ENCODE data around the gene PRR4.

The PRR4 gene, protein sequence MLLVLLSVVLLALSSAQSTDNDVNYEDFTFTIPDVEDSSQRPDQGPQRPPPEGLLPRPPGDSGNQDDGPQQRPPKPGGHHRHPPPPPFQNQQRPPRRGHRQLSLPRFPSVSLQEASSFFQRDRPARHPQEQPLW

DNA sequence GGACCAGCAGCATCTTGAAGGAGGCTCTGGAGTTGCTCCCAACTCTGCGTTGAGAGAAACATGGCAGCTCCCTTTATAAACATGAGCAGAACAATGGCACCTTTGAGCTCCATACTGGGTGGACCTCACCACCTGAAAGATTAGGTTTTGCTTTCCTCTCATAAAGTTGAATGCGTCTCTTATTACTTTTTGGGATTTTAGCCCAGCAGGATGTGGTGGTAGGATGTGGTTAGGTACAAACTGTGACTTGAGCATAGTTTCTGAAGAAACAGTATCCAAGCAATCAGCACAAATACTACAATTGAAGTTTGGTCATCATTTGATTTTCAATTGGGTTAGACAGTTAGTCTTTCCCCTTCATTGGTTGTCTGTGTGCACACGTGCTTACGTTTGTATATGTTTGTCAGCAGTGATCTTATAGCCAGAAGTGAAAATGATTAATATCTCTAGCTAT is at the start of gene PRR4:
Gene PRR4, minus strand, starts transcription at position 51 of the 454 bp plus-strand sequence. Its CDS starts 38 bp downstream, at position 13.
- no peak for DNase-seq (ENCODE audit: low read depth in 2 of 2)

- DNase-seq (ENCODE audit: low read depth in 2 of 2), result no peak
These were observed 47.6 kb upstream of the PRR4 start for GRCh38 chr12:10896854-10897253.

- DNase-seq (ENCODE audit: low read depth in 2 of 2), result no peak
These were observed 42.7 kb upstream of the PRR4 start for GRCh38 chr12:10891937-10892336.

DNA sequence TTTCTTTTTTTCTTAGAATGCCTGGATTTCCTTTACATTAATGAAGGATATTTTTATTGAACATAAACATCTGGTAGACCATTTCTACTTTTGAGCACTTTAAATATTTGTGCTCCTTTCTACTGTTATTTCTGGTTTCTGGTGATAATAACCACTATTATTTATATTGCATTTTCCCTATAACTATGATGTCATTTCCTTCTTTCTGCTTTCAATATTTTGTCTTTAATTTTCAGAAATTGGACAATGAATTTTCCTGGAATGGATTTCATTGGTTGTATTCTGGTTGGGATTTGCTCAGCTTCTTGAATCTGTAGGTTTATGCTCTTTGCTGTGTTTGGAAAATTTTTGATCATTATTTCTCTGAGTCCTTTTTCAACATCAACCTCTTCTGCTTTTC is 40.0 kb upstream of the PRR4 start:
- DNase-seq (ENCODE audit: low read depth in 2 of 2), result no peak

- DNase-seq (ENCODE audit: low read depth in 2 of 2), result no peak
These were observed 34.9 kb upstream of the PRR4 start, which contains the start of gene PRH1 for GRCh38 chr12:10884086-10884725. PRH1 (minus strand) TSS chr12:10884255; CDS start chr12:10884217, 38 bp downstream.

DNA sequence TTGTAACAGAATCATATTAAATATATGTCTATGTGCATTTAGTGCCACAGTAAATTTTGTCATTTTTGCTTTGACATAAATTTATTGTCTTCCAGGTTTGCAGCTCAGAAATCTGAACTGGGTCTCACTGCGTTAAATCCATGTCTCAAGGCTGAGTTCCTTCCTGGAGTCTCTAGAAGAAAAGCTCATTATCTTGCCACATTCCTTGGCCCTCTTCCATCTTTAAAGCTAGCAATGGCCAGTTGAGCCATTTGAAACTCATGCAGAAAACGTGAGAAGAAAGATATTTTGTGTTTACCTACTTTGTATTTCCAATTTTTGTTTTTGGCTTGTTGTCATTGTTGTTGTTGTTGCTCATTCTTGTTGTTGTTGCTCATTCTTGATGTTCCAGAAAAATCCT is 24.1 kb upstream of the PRR4 start:
- DNase-seq (ENCODE audit: low read depth in 2 of 2), result peak in 1 of 2 experiments; percentile 3

DNA sequence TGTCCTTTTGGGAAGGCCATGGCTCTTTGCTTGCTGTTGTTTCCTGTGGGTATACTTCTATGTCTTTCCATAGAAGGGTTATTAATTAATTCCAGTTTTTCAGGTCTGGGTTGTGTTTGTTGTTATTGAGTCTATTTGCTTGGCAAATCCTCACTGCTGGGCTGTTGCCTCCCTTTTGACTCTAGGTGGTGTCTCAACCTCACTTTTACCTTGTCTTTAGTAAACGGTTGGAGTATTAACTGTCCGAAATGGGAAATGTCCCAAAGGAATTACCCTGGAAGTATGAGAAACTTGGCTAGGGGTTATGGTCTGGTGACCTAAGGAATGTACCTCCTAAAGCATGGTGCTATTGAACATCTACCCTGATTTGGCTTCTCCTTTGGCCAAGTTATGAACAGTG is 18.1 kb upstream of the PRR4 start:
- no peak for DNase-seq (ENCODE audit: low read depth in 2 of 2)

DNA sequence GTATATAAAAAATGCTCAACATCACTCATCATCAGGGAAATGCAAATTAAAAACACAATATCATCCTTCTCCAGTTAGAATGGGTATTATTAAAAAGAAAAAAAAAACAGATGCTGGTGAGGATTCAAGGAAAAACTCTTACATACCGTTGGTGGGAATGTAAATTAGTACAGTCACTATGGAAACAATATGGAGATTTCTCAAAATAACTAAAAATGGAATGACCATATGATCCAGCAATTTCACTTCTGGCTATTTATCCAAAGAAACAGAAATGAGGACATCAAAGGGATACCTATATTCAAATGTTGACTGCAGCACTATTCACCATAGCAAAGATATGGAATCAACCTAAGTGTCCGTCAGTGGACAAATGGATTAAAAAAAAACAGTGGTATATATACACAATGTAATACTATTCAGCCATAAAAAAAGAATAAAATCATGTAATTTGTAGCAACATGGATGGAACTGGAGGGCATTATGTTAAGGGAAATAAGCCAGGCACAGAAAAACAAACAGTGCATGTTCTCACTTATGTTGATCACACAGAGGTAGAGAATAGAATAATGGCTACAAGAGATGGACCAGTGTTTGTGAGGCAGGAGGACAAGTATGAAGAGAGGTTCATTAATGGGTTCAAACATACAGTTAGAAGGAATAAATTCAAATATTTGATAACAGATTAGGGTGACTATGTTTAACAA is 14.4 kb upstream of the PRR4 start:
- DNase-seq (ENCODE audit: low read depth in 2 of 2), result no peak

DNA sequence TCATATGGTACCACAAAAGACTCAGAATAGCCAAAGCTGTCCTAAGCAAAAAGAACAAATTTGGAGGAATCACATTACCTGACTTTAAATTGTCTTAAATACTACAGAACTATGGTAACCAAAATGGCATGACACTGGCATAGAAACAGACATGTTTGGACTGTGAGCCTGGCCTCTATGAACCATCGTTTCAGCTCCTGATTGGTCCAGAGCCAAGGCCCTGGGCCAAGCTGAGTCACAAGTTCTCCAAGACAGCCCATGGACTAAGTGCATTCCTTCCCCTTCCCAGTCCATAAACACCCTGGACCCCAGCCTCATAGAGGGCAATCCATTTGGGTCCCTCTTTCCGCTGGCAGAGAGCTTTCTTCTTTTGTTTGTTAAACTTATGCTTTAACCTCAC is 12.1 kb upstream of the PRR4 start:
- DNase-seq (ENCODE audit: low read depth in 2 of 2), result no peak

- no peak for DNase-seq (ENCODE audit: low read depth in 2 of 2)
These were observed 6.5 kb upstream of the PRR4 start for GRCh38 chr12:10855807-10856206.

GRCh38 chr12:10853776-10854175 is 4.5 kb upstream of the PRR4 start:
- DNase-seq (ENCODE audit: low read depth in 2 of 2), result no peak

GRCh38 chr12:10851243-10851858 is 2.1 kb upstream of the PRR4 start:
- no peak for DNase-seq (ENCODE audit: low read depth in 2 of 2)

GRCh38 chr12:10847744-10848143 is 1.5 kb downstream of the PRR4 start:
- no peak for DNase-seq (ENCODE audit: low read depth in 2 of 2)

GRCh38 chr12:10842862-10843261 is 6.4 kb downstream of the PRR4 start:
- no peak for DNase-seq (ENCODE audit: low read depth in 2 of 2)

GRCh38 chr12:10838461-10838860 is 10.8 kb downstream of the PRR4 start:
- DNase-seq (ENCODE audit: low read depth in 2 of 2), result no peak

GRCh38 chr12:10829994-10830393 is 19.3 kb downstream of the PRR4 start:
- peak in 1 of 2 experiments; percentile 3 for DNase-seq (ENCODE audit: low read depth in 2 of 2)

- DNase-seq (ENCODE audit: low read depth in 2 of 2), result no peak
These were observed 23.0 kb downstream of the PRR4 start, which contains the start of gene TAS2R10 for GRCh38 chr12:10826258-10826657. TAS2R10 (minus strand) TSS chr12:10826358; CDS start chr12:10826269, 89 bp downstream.

DNA sequence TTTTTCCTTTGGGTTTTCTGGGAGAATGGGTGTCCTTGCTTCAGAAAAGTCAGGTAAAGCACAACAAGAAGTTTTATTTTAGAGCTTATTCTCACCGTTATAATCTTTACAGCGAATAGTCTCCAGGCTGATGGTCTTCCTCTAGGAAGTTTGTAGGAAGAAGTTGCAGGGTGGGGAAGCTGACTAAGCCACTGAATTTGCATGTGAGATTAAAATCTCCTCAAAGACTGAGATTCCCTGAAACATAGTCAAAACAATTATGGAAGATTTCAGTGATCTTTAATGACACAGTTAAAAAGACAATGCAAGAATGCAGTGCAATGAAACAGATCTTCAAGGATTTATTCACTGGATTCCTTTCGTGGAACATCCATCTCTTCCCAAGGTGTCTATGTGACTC is 24.3 kb downstream of the PRR4 start:
- DNase-seq (ENCODE audit: low read depth in 2 of 2), result no peak

DNA sequence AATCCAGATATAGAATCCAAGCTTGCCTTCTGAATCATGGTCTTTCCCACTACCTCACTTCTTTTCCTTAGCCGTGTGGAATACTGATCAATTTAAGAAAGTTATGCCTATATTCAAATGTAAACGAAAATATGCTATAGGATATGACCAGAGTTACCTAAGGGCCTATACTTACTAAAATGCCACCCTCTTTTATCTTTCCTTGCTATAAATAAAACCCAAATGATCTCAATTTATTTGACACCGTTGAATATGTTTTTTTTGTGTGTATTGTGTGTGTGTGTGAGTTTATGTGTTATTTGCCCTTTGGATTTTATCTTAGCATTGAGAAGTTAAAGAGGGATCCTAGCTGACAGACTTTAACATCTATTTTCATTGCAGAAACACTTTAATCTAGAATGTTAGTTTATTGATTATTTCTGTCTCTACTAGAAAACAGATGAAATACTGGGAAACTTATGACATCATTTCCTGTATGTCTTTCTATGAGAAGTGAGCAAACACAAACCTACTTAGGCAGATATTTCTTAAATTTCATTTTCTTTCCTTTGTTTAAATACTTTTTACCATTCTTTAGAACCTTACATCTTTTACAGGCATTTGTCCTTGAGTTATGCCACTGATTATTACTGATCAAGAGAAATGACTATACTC is 37.3 kb downstream of the PRR4 start:
- no peak for DNase-seq (ENCODE audit: low read depth in 2 of 2)

- no peak for DNase-seq (ENCODE audit: low read depth in 2 of 2)
These were observed 39.2 kb downstream of the PRR4 start, which contains the start of gene TAS2R9 for GRCh38 chr12:10810068-10810467. TAS2R9 (minus strand) TSS chr12:10810168; CDS start chr12:10810075, 93 bp downstream.

DNA sequence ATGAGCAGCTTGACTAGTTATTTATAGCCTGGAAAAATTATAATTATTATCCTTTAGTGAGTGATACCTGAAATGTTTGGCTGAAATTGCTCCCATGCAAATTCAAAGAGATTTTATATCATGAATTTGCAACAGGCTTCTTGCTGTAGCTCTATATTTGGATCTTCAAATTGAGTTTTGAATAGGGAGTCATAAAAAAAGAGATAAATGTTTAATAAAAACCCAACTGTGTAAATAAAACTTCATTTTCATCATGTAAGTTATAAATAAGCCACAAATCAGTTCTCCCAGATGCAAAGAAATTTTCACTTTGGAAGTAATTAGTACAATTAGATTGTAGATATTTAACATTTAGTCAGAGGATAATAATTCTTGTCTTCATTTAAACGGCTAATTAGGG is 42.1 kb downstream of the PRR4 start, which contains the start of gene TAS2R8:
Gene TAS2R8, minus strand, starts transcription at position 101 of the 400 bp plus-strand sequence. CDS start 306 bp downstream, outside the sequence.
- no peak for DNase-seq (ENCODE audit: low read depth in 2 of 2)

- DNase-seq (ENCODE audit: low read depth in 2 of 2), result no peak
These were observed 46.7 kb downstream of the PRR4 start, which contains the start of gene TAS2R7 for GRCh38 chr12:10802587-10802986. TAS2R7 (minus strand) TSS chr12:10802627; CDS start chr12:10802570, 57 bp downstream.

All from fibroblast of skin of left quadriceps (primary cell).